ENCODE results near the gene TNFRSF8. TPM values are rescaled to one million over a fixed set of nuclear protein-coding genes. Genes with fewer than 3 reads are reported as not detected.

The TNFRSF8 gene
- total RNA-seq, 4 donors from 2014 or later: 0.83 to 2.8 (median 2.3) TPM

DNA sequence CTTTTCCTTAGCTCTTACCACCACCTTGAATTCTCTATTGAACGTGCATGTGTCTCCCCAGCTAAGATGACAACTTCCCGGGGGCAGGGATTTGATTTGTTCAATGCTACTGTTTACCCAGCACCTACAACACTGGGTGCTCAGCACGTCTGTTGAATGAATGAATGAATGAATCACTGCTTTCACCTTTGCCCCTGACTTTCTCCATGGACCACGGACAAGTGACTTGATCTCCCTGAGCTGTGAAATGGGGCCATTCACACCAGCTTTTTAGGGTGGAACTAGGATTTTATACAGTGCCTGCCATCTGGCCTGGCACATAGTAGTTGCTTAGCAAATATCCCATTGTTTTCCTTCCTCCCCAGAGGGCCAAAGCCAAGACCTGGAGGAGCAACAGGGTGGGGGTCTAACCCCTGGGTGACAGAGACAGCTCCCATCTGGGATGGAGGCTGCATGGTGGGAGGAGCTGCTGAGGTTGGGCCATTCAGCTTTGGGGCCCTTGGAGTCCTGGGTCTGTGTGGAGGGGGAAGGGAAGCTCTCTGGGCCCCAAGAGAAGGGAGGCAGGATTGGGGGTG, 119.4 kb downstream of the TNFRSF8 start:
- intact Hi-C loops (cut with DNase I): no loop called here

DNA sequence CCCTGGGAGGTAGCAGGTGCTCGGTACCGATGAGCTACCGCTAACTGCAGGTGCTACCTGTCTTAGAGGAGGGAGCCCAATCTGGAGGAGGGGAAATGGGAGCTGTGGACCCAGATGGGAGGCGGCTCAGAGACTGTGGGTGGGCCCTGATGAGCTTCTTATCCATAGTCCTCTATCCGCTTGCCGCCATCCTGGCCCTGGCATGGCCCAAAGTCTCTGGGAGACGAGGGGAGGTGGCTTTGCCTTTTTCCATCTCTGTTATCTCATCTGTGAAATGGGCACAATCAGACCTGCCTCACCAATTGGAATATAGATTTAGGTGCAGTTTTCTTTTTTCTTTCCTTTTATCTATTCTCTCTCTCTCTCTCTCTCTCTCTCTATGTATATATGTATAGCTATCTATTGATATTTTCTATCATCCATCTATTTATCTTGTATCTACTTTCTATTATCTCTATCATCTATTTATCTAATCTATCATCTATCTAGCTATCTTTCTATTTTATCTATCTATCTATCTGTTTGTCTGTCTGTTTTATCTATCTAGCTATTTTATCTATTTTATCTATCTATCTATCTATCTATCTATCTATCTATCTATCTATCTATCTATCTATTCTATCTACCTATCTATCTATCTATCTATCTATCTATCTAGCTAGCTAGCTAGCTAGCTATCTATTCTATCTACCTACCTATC, 120.1 kb downstream of the TNFRSF8 start:
- WGBS: 96% methylated on average over 7 of the region's 7 CpGs
- H3K27me3 ChIP-seq: peaks cover 0 to 43% (median 0%) of the 10 kb centered on the region in 4 donors
- H3K4me3 ChIP-seq: no peak overlapping the region
- peak overlapping the region; percentile 75 to 86 (median 82) for H3K27ac ChIP-seq (replicated peaks in 1 of 4)
- TF ChIP-seq EP300 (IDR thresholded peaks at IDR 0.05) (no peak), POLR2AphosphoS5 (IDR thresholded peaks at IDR 0.05) (no peak)
- intact Hi-C loops (cut with DNase I): no loop called here
- no peaks in the 10 kb centered on the region for H3K36me3 ChIP-seq
- no peaks in the 10 kb centered on the region for H3K9me3 ChIP-seq
- H3K4me1 ChIP-seq: peaks cover 65 to 94% (median 94%) of the 10 kb centered on the region in 4 donors
- DNase-seq (ENCODE audit: extremely low spot score): no peak

More for the DNA sequence above, 119.4 kb downstream of the TNFRSF8 start:
- DNase-seq (ENCODE audit: extremely low spot score): no peak
- TF ChIP-seq POLR2AphosphoS5 (IDR thresholded peaks at IDR 0.05): no peak
- no peak for TF ChIP-seq EP300 (IDR thresholded peaks at IDR 0.05)
- TF ChIP-seq POLR2A (IDR thresholded peaks at IDR 0.05; ENCODE audit: low read depth): no peak
- WGBS: 80% methylated on average over 4 of the region's 4 CpGs
- peaks cover 65 to 95% (median 94%) of the 10 kb centered on the region in 4 donors for H3K4me1 ChIP-seq
- H3K36me3 ChIP-seq: no peaks in the 10 kb centered on the region
- peak overlapping the region; percentile 57 to 85 (median 74) for H3K27ac ChIP-seq (replicated peaks in 1 of 4)
- no peak overlapping the region for H3K4me3 ChIP-seq
- no peaks in the 10 kb centered on the region for H3K9me3 ChIP-seq
- peaks cover 0 to 43% (median 0%) of the 10 kb centered on the region in 4 donors for H3K27me3 ChIP-seq

DNA sequence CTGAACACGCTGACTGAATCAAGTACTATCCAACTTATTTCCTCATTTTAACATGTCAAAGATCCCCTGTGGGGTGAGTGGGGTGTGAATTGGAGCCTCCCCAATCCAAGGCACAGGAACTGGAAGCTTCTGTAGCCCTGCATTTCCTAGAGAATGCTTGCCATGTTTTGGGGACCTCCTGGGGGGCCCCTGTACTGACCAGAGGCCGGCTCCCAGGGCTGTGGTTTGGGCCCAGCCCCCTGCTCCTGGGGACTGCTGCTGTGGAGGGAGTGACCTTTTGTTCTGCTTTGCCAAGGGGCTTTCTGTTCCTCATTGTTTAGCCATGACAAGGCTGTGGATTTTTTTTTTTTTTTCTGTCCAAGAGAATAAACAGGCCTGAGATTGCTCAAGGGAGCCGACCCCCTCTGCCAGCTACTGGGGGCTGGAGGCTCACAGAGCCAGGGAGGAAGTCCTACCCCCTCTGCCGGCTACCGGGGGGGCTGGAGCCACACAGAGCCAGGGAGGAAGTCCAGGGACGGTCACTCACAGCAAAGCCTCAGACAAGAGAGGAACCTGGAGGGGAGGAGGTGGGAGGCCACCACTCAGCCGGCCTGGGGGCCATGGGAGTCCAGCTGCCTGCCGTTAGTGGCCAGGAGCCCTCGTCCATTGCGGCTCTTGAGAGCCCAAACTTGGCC, 121.0 kb downstream of the TNFRSF8 start:
- peaks cover 67 to 94% (median 94%) of the 10 kb centered on the region in 4 donors for H3K4me1 ChIP-seq
- intact Hi-C loops (cut with DNase I): no loop called here
- peak; percentile 95 for DNase-seq (ENCODE audit: extremely low spot score)
- WGBS: 14% methylated on average over 5 of the region's 10 CpGs
- TF ChIP-seq POLR2AphosphoS5 (IDR thresholded peaks at IDR 0.05): peak; percentile 57 to 70
- no peak for TF ChIP-seq EP300 (IDR thresholded peaks at IDR 0.05)
- TF ChIP-seq, protein P1, sequence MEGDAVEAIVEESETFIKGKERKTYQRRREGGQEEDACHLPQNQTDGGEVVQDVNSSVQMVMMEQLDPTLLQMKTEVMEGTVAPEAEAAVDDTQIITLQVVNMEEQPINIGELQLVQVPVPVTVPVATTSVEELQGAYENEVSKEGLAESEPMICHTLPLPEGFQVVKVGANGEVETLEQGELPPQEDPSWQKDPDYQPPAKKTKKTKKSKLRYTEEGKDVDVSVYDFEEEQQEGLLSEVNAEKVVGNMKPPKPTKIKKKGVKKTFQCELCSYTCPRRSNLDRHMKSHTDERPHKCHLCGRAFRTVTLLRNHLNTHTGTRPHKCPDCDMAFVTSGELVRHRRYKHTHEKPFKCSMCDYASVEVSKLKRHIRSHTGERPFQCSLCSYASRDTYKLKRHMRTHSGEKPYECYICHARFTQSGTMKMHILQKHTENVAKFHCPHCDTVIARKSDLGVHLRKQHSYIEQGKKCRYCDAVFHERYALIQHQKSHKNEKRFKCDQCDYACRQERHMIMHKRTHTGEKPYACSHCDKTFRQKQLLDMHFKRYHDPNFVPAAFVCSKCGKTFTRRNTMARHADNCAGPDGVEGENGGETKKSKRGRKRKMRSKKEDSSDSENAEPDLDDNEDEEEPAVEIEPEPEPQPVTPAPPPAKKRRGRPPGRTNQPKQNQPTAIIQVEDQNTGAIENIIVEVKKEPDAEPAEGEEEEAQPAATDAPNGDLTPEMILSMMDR (IDR thresholded peaks at IDR 0.05): peak in 1 of 3 experiments; percentile 24
- H3K36me3 ChIP-seq: no peaks in the 10 kb centered on the region
- H3K27me3 ChIP-seq: peaks cover 0 to 44% (median 0%) of the 10 kb centered on the region in 4 donors
- H3K4me3 ChIP-seq: peak overlapping the region; percentile 18 to 38 (median 24)
- H3K9me3 ChIP-seq: no peaks in the 10 kb centered on the region
- H3K27ac ChIP-seq (replicated peaks in 1 of 4): peak overlapping the region; percentile 75 to 86 (median 82)

DNA sequence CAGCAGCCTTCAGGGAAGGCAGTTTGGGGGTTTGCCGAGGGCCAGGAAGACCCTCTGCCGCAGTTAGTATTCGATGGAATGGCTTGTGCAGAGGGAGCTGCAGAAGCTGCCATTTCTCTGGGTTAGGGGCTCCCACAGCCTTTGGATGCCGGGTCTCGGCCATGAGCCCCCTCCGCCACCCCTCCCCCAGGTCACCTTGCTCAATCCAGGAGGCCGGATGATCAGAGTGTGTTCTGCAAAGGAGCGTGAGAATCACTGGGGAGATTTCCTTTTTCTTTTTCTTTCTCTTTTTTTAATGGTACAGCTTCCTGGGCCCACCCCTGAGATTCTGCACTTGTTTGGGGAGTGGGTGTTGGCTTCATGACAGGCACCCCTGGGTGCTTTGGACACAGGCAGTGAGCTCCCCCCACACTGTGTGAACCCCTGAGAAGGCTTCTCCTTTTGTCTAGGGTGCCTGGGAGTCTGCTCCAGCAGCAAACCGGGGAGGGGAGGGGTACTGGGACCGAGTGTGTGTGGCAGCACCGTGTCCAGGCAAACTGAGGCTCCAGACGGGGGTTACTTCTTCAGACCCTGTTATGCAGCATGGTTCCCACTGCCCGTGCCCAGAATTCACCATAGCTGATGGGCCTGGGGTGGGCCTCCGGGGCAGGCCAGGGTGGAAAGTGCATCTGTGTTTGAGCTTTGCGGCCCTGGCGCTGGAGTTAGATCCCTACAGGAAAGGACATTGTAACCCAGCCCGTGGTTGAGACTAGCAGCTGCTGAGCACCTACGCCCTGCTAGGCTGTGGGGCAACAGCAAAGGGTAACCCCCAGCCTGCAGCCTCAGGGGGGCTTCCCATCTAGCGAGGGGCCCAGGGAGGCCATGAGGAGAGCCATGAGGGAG, 122.2 kb downstream of the TNFRSF8 start:
- TF ChIP-seq, protein P1 (IDR thresholded peaks at IDR 0.05): no peak
- TF ChIP-seq POLR2A (IDR thresholded peaks at IDR 0.05; ENCODE audit: low read depth): no peak
- TF ChIP-seq POLR2AphosphoS5 (IDR thresholded peaks at IDR 0.05): no peak
- TF ChIP-seq EP300 (IDR thresholded peaks at IDR 0.05): no peak
- WGBS: 71% methylated on average over 12 of the region's 19 CpGs
- peaks cover 0 to 43% (median 0%) of the 10 kb centered on the region in 4 donors for H3K27me3 ChIP-seq
- peak overlapping the region; percentile 18 to 38 (median 24) for H3K4me3 ChIP-seq
- H3K4me1 ChIP-seq: peaks cover 65 to 87% (median 86%) of the 10 kb centered on the region in 4 donors
- peaks cover 0 to 4% (median 0%) of the 10 kb centered on the region in 4 donors for H3K36me3 ChIP-seq
- no peak for DNase-seq (ENCODE audit: extremely low spot score)
- H3K27ac ChIP-seq (replicated peaks in 1 of 4): peak overlapping the region; percentile 75 to 86 (median 82)
- no peaks in the 10 kb centered on the region for H3K9me3 ChIP-seq
- intact Hi-C loops (cut with DNase I): no loop called here

All from esophagus muscularis mucosa (tissue), 4 donors.